Measurements from ENCODE around the gene DLG5.

Gene DLG5

GRCh38 chr10:77912576-77912975, 14.0 kb downstream of the DLG5 start:
- DNase-seq (ENCODE audit: low spot score), result no peak

- peak; percentile 39 for DNase-seq (ENCODE audit: low spot score)
Observed at GRCh38 chr10:77911535-77912123, 14.9 kb downstream of the DLG5 start.

- no peak for DNase-seq (ENCODE audit: low spot score)
Observed at GRCh38 chr10:77910524-77911145, 15.9 kb downstream of the DLG5 start.

GRCh38 chr10:77909749-77910375, 16.7 kb downstream of the DLG5 start:
- DNase-seq (ENCODE audit: low spot score), result peak; percentile 51

- DNase-seq (ENCODE audit: low spot score), result no peak
Observed at GRCh38 chr10:77909021-77909748, 17.4 kb downstream of the DLG5 start.

GRCh38 chr10:77907900-77908717, 18.4 kb downstream of the DLG5 start:
- peak; percentile 44 for DNase-seq (ENCODE audit: low spot score)

- DNase-seq (ENCODE audit: low spot score), result no peak
Observed at GRCh38 chr10:77907462-77907861, 19.1 kb downstream of the DLG5 start.

- no peak for DNase-seq (ENCODE audit: low spot score)
Observed at GRCh38 chr10:77906951-77907421, 19.6 kb downstream of the DLG5 start.

- no peak for DNase-seq (ENCODE audit: low spot score)
Observed at GRCh38 chr10:77905781-77906180, 20.8 kb downstream of the DLG5 start.

- DNase-seq (ENCODE audit: low spot score), result no peak
Observed at GRCh38 chr10:77905086-77905748, 21.3 kb downstream of the DLG5 start.

GRCh38 chr10:77904100-77904840, 22.3 kb downstream of the DLG5 start:
- no peak for DNase-seq (ENCODE audit: low spot score)

- DNase-seq (ENCODE audit: low spot score), result no peak
Observed at GRCh38 chr10:77902159-77902558, 24.4 kb downstream of the DLG5 start.

GRCh38 chr10:77901743-77902142, 24.8 kb downstream of the DLG5 start:
- DNase-seq (ENCODE audit: low spot score), result no peak

GRCh38 chr10:77899690-77900089, 26.9 kb downstream of the DLG5 start:
- DNase-seq (ENCODE audit: low spot score), result no peak

GRCh38 chr10:77899080-77899477, 27.5 kb downstream of the DLG5 start:
- no peak for DNase-seq (ENCODE audit: low spot score)

GRCh38 chr10:77898323-77899079, 28.1 kb downstream of the DLG5 start:
- no peak for DNase-seq (ENCODE audit: low spot score)

- no peak for DNase-seq (ENCODE audit: low spot score)
Observed at GRCh38 chr10:77896058-77896457, 30.5 kb downstream of the DLG5 start.

- no peak for DNase-seq (ENCODE audit: low spot score)
Observed at GRCh38 chr10:77894058-77894457, 32.5 kb downstream of the DLG5 start.

GRCh38 chr10:77893386-77893785, 33.2 kb downstream of the DLG5 start:
- DNase-seq (ENCODE audit: low spot score), result no peak

- DNase-seq (ENCODE audit: low spot score), result no peak
Observed at GRCh38 chr10:77892761-77893160, 33.8 kb downstream of the DLG5 start.

Measured in HuH-7 (cell line).